ENCODE measurements around the gene FGF3.
"Not testable (repeated sequence)": the region's sequence is repeated elsewhere in the genome, so short reads cannot be mapped to it uniquely, and the experiment has no call there.

FGF3 gene

DNA sequence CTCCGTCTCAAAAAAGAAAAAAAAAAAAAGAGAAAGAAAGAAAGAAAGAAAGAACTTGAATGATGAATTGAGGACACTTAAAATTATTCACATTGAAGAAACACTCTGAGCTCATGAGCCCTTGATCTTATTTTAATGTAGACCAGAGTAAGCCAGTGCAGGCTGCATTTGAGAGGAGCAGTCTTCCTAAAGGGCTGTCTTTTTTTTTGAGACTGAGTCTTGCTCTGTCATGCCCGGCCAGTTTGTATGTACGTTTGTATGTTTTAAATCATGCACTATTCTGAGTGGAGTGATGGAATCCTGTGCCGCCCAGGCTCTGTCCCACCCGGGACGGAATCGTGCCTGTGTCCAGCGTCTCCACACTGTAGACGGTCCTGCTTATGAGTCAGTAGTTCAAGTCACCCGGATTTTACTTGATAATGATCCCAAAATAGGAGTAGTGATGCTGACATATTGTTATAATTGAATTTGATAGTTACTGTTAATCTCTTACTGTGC, 53.7 kb downstream of the FGF3 start:
- H3K4me3 ChIP-seq (ENCODE audit: low read depth, low read length) = no peak overlapping the region

DNA sequence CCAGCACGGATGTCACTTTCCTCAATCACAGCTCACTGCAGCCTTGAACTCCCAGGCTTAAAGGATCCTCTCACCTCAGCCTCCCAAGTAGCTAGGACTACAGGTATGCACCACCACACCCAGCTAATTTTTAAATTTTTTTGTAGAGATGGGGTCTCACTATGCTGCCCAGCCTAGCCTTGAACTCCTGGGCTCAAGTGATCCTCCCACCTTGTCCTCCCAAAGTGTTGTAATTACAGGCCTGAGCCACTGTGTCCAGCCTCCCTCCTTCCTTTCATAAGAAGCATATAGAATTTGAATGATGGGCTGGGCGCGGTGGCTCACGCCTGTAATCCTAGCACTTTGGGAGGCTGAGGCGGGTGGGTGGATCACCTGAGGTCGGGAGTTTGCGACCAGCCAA, 54.3 kb downstream of the FGF3 start:
- not testable (repeated sequence) for H3K4me3 ChIP-seq (ENCODE audit: low read depth, low read length)

More for the DNA sequence above, 53.7 kb downstream of the FGF3 start:
- TF ChIP-seq, protein P1, sequence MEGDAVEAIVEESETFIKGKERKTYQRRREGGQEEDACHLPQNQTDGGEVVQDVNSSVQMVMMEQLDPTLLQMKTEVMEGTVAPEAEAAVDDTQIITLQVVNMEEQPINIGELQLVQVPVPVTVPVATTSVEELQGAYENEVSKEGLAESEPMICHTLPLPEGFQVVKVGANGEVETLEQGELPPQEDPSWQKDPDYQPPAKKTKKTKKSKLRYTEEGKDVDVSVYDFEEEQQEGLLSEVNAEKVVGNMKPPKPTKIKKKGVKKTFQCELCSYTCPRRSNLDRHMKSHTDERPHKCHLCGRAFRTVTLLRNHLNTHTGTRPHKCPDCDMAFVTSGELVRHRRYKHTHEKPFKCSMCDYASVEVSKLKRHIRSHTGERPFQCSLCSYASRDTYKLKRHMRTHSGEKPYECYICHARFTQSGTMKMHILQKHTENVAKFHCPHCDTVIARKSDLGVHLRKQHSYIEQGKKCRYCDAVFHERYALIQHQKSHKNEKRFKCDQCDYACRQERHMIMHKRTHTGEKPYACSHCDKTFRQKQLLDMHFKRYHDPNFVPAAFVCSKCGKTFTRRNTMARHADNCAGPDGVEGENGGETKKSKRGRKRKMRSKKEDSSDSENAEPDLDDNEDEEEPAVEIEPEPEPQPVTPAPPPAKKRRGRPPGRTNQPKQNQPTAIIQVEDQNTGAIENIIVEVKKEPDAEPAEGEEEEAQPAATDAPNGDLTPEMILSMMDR (IDR thresholded peaks at IDR 0.05; ENCODE audit: low read depth, low read length) = no peak

- H3K4me3 ChIP-seq (ENCODE audit: low read depth, low read length) = no peak overlapping the region
- TF ChIP-seq, protein P1 (IDR thresholded peaks at IDR 0.05; ENCODE audit: low read depth, low read length) = no peak
Observed at GRCh38 chr11:69760319-69760718, 58.9 kb downstream of the FGF3 start.
